Stimulated activated CD8-positive, alpha-beta memory T cell treated with anti-CD3 and anti-CD28 coated beads, Interleukin-15, amount 100 ng/mL, for 48 hours (primary cell): ENCODE results near the gene DPP10.

Experiments used
- DNase-seq, 2 donors: peaks; one replicate each; pipeline ENCODE4 v3.0.0-alpha.2; 2020; ENCODE audit warnings: low read depth in 2 of 2

The DPP10 gene

DNA sequence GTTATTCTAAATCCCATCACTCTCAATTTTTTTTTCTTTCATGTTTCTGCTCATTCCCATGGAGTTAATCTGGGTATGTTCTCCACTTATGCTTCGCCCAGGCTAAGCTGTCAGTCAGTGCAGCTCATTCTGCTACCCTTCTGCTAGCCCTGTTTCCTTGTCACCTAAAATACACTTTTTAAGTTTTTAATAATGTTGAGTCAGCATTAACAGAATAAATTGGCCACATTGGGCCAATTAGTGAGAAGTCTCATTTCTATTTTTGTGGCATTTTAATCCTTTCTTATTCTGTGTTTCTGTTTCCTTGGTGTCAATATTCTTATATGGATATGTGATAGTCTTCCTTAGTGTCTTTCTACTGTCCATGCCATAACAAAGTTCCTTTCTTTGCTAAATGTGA is 1126.2 kb downstream of the DPP10 start:
- DNase-seq: no peak

DNA sequence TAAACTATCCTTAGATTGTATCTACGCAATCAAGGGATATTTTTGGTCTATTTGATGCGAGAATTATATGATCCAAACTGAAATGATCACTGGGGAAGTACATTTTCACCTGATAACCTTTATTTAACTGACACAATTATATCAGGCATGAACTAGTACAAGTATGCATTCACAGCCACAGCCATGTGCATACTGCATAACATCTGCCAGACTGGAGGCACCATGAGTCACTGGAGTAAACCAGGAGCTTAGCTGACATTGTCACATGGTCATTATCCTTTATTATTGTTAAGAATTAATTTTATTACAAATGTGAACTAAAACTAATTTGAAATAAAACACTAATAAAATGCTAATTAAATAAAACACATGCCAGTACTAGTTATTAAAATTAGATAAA is 1127.1 kb downstream of the DPP10 start:
- DNase-seq: no peak

DNA sequence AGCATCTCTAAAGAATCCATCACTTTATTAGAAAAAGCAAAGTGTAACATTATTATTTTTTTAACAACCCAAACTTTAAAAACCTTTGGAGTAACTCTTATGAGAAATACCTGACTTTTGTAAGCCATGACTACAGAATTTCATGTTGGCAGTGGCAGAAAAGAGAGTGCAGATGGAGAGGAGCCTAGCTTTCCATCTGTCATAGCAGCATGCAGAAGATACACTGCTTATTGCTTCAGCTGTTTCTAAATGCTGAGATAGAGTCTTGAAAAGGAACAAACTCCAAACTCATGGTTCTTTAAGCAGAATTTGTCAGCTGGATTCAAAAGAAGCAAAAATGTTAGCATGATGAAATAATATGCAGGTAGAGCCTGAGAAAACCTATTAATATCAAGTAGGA is 1130.3 kb downstream of the DPP10 start:
- DNase-seq: no peak

- DNase-seq: no peak
Measured at GRCh38 chr2:115573756-115574155, 1131.3 kb downstream of the DPP10 start.

GRCh38 chr2:115574667-115575066 is 1132.2 kb downstream of the DPP10 start:
- DNase-seq: no peak

DNA sequence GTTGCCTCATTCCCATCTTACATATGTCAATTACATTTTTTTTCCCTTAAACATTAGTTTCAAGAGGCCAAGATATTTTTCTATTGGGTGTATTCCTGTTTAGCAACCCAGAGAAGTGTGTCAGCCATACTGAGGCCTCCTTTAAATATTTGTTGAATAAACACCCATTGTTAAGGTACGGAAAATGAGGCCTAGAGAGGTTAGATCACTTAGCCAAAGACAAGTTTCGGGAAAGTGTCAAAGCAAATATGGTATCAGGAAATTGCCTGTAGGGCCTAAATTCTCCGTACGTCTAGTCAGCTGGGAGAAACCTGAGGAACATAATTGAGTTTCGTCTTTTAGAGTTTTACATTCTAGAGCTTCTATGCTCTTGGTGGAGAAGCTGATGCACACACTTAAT is 1138.3 kb downstream of the DPP10 start:
- DNase-seq: no peak

GRCh38 chr2:115584507-115584906 is 1142.1 kb downstream of the DPP10 start:
- no peak for DNase-seq

DNA sequence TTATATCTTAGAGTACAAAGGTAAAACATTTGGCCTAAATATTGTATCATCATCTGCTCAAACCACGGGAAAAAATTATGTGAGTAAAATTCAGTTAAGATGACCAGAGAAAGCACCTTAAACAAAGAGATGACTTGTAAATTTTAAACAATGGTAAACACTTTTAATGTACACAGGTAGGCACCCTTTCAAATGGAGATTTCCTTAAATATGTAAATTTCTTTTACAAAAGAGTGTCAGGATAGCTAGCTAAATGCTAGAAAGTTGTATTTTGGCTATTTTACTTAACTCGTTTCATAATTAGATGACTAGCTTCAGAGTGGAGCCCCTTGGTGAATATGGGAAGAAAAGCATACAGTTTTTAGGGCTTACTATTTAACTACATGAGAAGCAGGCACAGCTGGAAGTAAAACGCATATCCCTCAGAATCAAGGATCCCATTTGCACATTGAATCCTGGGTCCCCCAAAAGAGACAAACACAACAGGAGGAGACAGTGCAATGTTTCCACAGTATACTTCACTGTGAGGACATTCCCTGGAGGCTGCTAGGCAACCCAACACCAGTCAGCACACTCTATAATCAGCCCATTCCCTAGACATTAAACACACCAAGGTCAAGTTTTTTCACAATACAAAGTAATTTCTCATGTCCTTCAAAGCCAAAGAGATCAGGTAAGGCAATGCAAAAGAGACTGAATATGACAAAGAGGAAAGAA is 1154.4 kb downstream of the DPP10 start:
- no peak for DNase-seq

- no peak for DNase-seq
Measured at GRCh38 chr2:115603285-115603684, 1160.8 kb downstream of the DPP10 start.

DNA sequence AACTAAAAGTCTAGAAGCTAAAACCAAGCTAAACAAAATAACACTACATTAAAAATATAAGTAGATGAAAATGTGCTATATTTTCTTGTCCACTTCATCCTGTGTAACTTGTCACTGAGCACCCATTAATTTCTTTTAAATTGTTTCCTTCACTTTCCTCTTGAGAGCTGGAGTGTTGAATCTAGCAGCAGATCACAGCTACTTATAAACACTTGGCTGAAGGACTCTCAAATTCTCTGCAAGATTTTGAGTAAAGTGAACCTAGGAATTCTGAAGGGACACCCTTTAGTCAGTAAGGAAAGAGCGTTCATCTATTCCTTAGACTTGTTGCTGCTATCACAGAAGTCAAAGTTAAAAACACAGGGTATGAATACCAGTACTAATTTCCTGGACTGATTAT is 1163.9 kb downstream of the DPP10 start:
- no peak for DNase-seq

DNA sequence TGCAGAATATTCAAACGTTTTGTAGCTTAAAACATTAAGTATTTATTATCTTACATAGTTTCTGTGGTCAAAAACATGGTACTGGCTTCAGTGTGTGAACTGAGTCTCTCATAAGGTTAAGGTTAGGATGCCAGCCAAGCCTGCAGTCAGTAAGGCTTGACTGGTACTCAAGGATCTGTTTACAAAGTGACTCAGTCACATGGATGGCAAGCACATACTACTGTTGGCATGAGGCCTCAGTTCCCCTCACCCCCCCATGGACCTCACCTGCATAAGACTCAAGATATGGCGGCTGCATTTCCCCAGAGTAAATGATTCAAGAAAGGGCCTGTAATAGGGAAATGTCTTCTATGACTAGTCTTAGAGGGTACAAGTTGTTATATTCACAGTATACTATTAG is 1167.5 kb downstream of the DPP10 start:
- DNase-seq: no peak

GRCh38 chr2:115610888-115611287 is 1168.4 kb downstream of the DPP10 start:
- DNase-seq: no peak

DNA sequence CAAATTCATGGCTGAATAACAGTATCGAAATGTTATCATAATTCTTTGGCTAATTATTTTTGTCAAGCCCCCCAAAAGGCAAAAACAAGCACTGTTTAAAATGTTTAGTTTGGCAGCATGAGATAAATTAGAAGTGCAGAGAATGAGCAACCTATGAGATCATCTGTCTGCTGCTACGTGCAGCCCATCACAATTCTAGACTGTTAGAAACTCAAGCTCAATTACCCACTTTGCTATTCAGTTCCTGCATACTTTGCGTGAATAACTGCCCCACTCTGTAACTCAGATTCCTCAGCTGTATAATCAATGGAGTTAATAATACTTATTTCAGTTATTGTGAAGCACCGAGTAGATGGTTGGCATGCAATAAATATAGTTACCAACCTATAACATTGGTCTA is 1181.9 kb downstream of the DPP10 start:
- DNase-seq: no peak

DNA sequence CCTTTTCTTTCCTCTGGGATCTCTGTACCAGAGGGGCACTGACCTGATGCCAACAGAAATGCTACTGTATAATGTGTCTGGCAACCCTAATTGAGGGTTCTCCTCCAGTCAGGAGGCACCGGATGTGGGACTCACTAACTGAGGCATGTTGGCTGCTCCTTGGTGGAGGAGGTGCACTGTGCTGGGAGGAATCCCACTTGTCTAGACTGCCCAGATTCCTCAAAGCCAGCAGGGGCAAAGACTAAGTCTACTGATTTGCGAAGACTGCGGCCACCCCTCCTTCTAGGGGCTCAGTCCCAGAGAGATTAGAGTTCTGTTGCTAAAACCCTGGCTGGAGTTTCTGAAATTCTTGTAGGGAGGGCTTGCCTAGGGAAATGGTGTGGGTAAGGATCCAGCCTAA is 1192.1 kb downstream of the DPP10 start:
- DNase-seq: no peak

GRCh38 chr2:115635430-115635829 is 1193.0 kb downstream of the DPP10 start:
- no peak for DNase-seq

DNA sequence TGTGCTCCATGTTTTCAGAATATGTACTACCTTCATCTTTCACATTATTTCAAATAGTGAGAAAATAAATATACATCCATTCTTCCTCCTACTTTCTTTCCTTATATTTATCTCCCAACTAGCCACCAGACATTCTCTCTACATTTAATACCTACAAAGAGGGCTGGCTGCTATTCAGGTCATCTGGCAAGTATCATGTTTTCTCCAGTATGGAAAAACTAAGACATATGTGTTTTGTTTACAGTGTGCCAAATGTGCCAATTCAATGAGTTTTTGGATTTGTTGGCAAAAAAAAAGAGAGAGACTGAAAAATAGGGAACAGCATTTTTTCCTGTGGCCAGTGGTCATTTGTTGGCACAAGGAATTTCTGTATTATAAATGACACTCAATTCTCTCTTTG is 1207.3 kb downstream of the DPP10 start:
- DNase-seq: no peak

DNA sequence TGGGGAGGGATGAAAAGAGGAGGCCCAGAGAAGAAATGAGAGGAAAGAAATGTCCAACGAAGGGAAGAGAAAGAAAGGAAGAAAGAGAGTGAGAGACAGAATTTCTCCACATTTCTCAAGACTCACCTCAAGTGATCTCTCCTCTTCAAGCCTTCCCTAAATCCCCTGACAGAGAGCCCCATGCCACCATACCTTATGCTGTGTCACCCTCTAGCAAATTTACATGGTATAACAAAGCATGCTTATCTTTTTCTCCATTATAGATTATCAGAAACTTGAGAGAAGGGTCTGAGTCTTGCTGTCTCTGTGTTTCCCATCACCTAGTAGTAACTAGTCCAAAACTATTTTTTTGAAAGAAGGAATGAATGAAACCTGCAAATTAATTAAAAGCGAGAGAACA is 1208.4 kb downstream of the DPP10 start:
- no peak for DNase-seq

- DNase-seq: no peak
Measured at GRCh38 chr2:115652652-115653051, 1210.2 kb downstream of the DPP10 start.

GRCh38 chr2:115654362-115654761 is 1211.9 kb downstream of the DPP10 start:
- no peak for DNase-seq

DNA sequence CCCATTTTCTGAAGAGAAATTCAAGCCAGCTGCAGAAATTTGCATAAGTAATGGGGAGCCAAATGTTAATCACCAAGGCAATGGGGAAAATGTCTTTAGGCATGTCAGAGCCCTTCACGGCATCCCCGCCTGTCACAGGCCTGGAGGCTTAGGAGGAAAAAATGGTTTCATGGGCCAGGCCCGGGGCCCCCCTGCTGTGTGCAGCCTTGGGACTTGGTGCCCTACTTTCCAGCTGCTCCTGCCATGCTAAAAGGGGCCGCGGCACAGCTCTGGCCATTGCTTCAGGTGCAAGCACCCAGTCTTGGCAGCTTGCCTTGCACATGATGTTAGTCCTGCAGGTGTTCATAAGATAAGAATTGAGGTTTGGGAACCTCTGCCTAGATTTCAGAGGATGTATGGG is 1235.7 kb downstream of the DPP10 start:
- DNase-seq: no peak

GRCh38 chr2:115684345-115684744 is 1241.9 kb downstream of the DPP10 start:
- DNase-seq: no peak

- no peak for DNase-seq
Measured at GRCh38 chr2:115691409-115691808, 1249.0 kb downstream of the DPP10 start.

DNA sequence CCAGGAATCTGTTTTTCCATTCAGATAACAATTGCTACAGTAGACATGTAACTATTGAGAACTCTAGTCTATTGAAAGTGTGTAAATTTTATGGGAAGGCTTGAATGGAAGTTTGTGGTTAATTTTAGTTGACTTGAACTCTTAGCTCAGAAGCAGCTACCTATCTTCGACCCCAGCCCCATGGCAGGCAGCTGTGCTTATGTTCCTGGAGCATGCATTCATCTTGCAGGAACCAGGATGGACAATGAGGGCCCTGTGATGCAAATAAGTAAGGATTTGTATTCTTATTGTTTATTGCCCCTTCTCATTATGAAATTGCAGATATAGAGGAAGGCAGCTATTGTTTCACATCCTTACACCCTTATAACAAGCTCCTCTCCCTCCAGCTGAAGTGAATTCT is 1252.2 kb downstream of the DPP10 start:
- DNase-seq: no peak

DNA sequence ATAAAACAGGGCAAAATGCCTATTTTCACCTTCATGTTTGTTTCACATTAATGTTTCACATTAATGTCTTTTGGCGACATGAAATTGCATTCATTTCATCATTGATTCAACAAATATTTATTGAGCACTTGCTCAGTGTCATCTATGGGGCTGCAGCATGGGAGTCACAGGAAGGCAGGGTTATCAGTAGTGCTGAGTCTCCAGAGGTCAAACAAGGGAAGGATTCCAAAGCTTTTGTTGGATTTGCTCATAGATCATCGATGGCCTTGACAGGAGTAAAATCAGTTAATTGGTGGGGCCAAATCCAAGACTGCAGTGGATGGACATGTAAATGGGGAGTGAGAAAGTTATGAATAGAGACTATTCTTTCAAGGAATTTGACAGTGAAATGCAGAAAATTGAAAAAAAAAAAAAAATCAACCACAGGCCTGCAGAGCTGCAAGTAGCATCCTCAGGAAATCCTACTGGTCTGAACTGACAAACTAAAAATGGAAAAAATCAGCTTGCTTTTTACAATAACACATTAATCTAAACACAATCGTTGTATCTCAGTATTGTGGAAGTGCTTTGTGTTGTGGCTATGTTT is 1290.8 kb downstream of the DPP10 start:
- DNase-seq: no peak
